HEK293 (cell line): ENCODE data around the gene NFATC2IP.

ENCODE experiments used
- SCRT2 ChIP-seq: fragments of 450-650 bp; formaldehyde crosslinking; IDR thresholded peaks from 2 replicates; pipeline ENCODE4 v1.5.1; 2016; ENCODE audit warnings: missing biosample characterization, missing genetic modification characterization
- SP7 ChIP-seq: fragments of 450-650 bp; formaldehyde crosslinking; IDR thresholded peaks from 2 replicates; pipeline ENCODE4 v1.5.1; 2016; ENCODE audit warnings: missing biosample characterization, missing genetic modification characterization
- ZFP3 ChIP-seq: fragments of 450-650 bp; formaldehyde crosslinking; IDR thresholded peaks from 2 replicates; pipeline ENCODE4 v1.5.1; 2016; ENCODE audit warnings: low read depth, missing biosample characterization, missing genetic modification characterization
- TF ChIP-seq, protein P1 (sequence below): fragments of 450-650 bp; formaldehyde crosslinking; IDR thresholded peaks from 2 replicates; pipeline ENCODE4 v1.5.1; 2016; ENCODE audit warnings: missing biosample characterization, missing genetic modification characterization
- TF ChIP-seq, protein P2 (sequence below): fragments of 450-650 bp; formaldehyde crosslinking; IDR thresholded peaks from 2 replicates; pipeline ENCODE4 v1.5.1; 2016; ENCODE audit warnings: missing biosample characterization, missing genetic modification characterization, borderline replicate concordance

DNA sequence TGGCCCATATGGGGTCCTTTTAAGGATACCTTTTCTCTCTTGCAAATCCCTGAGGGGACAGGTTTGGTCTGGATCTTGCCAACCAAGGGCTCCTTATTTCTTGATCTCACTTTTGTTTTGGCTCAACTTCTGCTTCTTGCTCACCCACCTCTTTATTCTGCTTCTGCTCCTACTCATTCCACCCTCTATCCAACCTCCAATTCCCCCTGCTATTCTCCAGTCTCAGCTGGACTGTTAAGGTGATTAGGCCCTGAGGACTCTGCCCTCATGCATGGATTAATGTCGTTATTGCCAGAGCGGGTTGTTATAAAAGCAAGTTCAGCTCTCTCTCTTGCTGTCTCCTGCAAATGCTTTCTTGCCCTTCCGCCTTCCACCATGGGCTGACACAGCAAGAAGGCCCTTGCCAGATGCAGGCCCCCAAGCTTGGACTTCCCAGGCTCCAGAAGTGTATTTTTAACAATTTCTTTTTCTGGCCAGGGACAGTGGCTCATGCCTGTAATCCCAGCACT is 63.9 kb downstream of the NFATC2IP start:
- TF ChIP-seq SCRT2 (tag by site-specific recombination) = no peak
- no peak for TF ChIP-seq SP7 (tag by site-specific recombination)
- TF ChIP-seq, protein P1, sequence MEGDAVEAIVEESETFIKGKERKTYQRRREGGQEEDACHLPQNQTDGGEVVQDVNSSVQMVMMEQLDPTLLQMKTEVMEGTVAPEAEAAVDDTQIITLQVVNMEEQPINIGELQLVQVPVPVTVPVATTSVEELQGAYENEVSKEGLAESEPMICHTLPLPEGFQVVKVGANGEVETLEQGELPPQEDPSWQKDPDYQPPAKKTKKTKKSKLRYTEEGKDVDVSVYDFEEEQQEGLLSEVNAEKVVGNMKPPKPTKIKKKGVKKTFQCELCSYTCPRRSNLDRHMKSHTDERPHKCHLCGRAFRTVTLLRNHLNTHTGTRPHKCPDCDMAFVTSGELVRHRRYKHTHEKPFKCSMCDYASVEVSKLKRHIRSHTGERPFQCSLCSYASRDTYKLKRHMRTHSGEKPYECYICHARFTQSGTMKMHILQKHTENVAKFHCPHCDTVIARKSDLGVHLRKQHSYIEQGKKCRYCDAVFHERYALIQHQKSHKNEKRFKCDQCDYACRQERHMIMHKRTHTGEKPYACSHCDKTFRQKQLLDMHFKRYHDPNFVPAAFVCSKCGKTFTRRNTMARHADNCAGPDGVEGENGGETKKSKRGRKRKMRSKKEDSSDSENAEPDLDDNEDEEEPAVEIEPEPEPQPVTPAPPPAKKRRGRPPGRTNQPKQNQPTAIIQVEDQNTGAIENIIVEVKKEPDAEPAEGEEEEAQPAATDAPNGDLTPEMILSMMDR (tag by site-specific recombination) = no peak
- no peak for TF ChIP-seq ZFP3 (tag by site-specific recombination)
- TF ChIP-seq, protein P2, sequence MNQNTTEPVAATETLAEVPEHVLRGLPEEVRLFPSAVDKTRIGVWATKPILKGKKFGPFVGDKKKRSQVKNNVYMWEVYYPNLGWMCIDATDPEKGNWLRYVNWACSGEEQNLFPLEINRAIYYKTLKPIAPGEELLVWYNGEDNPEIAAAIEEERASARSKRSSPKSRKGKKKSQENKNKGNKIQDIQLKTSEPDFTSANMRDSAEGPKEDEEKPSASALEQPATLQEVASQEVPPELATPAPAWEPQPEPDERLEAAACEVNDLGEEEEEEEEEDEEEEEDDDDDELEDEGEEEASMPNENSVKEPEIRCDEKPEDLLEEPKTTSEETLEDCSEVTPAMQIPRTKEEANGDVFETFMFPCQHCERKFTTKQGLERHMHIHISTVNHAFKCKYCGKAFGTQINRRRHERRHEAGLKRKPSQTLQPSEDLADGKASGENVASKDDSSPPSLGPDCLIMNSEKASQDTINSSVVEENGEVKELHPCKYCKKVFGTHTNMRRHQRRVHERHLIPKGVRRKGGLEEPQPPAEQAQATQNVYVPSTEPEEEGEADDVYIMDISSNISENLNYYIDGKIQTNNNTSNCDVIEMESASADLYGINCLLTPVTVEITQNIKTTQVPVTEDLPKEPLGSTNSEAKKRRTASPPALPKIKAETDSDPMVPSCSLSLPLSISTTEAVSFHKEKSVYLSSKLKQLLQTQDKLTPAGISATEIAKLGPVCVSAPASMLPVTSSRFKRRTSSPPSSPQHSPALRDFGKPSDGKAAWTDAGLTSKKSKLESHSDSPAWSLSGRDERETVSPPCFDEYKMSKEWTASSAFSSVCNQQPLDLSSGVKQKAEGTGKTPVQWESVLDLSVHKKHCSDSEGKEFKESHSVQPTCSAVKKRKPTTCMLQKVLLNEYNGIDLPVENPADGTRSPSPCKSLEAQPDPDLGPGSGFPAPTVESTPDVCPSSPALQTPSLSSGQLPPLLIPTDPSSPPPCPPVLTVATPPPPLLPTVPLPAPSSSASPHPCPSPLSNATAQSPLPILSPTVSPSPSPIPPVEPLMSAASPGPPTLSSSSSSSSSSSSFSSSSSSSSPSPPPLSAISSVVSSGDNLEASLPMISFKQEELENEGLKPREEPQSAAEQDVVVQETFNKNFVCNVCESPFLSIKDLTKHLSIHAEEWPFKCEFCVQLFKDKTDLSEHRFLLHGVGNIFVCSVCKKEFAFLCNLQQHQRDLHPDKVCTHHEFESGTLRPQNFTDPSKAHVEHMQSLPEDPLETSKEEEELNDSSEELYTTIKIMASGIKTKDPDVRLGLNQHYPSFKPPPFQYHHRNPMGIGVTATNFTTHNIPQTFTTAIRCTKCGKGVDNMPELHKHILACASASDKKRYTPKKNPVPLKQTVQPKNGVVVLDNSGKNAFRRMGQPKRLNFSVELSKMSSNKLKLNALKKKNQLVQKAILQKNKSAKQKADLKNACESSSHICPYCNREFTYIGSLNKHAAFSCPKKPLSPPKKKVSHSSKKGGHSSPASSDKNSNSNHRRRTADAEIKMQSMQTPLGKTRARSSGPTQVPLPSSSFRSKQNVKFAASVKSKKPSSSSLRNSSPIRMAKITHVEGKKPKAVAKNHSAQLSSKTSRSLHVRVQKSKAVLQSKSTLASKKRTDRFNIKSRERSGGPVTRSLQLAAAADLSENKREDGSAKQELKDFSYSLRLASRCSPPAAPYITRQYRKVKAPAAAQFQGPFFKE (tag by site-specific recombination) = no peak
